GM21825 (cell line): ENCODE data around the gene NSUN3.
"Not testable (repeated sequence)": the region's sequence is repeated elsewhere in the genome, so short reads cannot be mapped to it uniquely, and the experiment has no call there.

Experiments
- ATAC-seq: cut with Tn5 transposase; IDR thresholded peaks from one replicate; pipeline ENCODE4 v1.9.1; 2021; ENCODE audit warnings: mild to moderate bottlenecking, moderate library complexity; ENCODE audit not compliant: unreplicated experiment

Gene NSUN3

GRCh38 chr3:94066506-94067500, 3.9 kb downstream of the NSUN3 start:
- no peak for ATAC-seq

- ATAC-seq: no peak
These were observed 6.4 kb downstream of the NSUN3 start for GRCh38 chr3:94069194-94069813.

- peak; percentile 55 for ATAC-seq
These were observed 7.6 kb downstream of the NSUN3 start for GRCh38 chr3:94070341-94070911.

- peak; percentile 88 for ATAC-seq
These were observed 8.9 kb downstream of the NSUN3 start for GRCh38 chr3:94071713-94072284.

- no peak for ATAC-seq
These were observed 13.2 kb downstream of the NSUN3 start for GRCh38 chr3:94076055-94076454.

- not testable (repeated sequence) for ATAC-seq
These were observed 17.7 kb downstream of the NSUN3 start for GRCh38 chr3:94080552-94080951.

- no peak for ATAC-seq
These were observed 19.0 kb downstream of the NSUN3 start for GRCh38 chr3:94081884-94082283.

GRCh38 chr3:94082391-94082937, 19.6 kb downstream of the NSUN3 start:
- ATAC-seq: no peak

- ATAC-seq: peak; percentile 76
These were observed 20.4 kb downstream of the NSUN3 start for GRCh38 chr3:94083261-94083660.

GRCh38 chr3:94089126-94089525, 26.3 kb downstream of the NSUN3 start:
- no peak for ATAC-seq

- ATAC-seq: no peak
These were observed 29.2 kb downstream of the NSUN3 start for GRCh38 chr3:94092086-94092485.

- no peak for ATAC-seq
These were observed 30.3 kb downstream of the NSUN3 start for GRCh38 chr3:94093151-94093550.

GRCh38 chr3:94095111-94095510, 32.2 kb downstream of the NSUN3 start:
- ATAC-seq: no peak

GRCh38 chr3:94098452-94098851, 35.6 kb downstream of the NSUN3 start:
- no peak for ATAC-seq

- ATAC-seq: no peak
These were observed 36.5 kb downstream of the NSUN3 start for GRCh38 chr3:94099311-94099710.

- ATAC-seq: no peak
These were observed 39.0 kb downstream of the NSUN3 start for GRCh38 chr3:94101860-94102259.

- no peak for ATAC-seq
These were observed 43.4 kb downstream of the NSUN3 start for GRCh38 chr3:94106268-94106667.

- not testable (repeated sequence) for ATAC-seq
These were observed 47.4 kb downstream of the NSUN3 start for GRCh38 chr3:94110232-94110631.

GRCh38 chr3:94110854-94111253, 48.0 kb downstream of the NSUN3 start:
- ATAC-seq: no peak

- no peak for ATAC-seq
These were observed 51.8 kb downstream of the NSUN3 start for GRCh38 chr3:94114666-94115065.

- no peak for ATAC-seq
These were observed 52.6 kb downstream of the NSUN3 start for GRCh38 chr3:94115482-94115881.
